ENCODE data around the gene CALN1. TPM values are rescaled to one million over a fixed set of nuclear protein-coding genes. Genes with fewer than 3 reads are reported as not detected.
"Not testable (repeated sequence)": the region's sequence is repeated elsewhere in the genome, so short reads cannot be mapped to it uniquely, and the experiment has no call there.

CALN1 gene
- not detected for polyA plus RNA-seq (2013, experiment 1 of 2)
- polyA plus RNA-seq (2013, experiment 2 of 2) = not detected

- not testable (repeated sequence) for H3K79me1 ChIP-seq (replicated peaks; ENCODE audit: low read length, poor library complexity, severe bottlenecking); H3K36me3 ChIP-seq (ENCODE audit: control insufficient read depth in 1 of 2, insufficient read depth in 2 of 2, low read depth in 1 of 2, low read length in 2 of 2); H3K4me2 ChIP-seq (ENCODE audit: low read length, poor library complexity, severe bottlenecking); H2BK120ac ChIP-seq (ENCODE audit: low read depth, low read length); H3K23ac ChIP-seq (ENCODE audit: low read length in 2 of 2); DNase-seq; H3K27ac ChIP-seq (ENCODE audit: low read length, poor library complexity, severe bottlenecking); H3K4ac ChIP-seq (ENCODE audit: low read depth in 1 of 2, low read length in 2 of 2); H2AK5ac ChIP-seq (ENCODE audit: low read length, severe bottlenecking); H4K8ac ChIP-seq (ENCODE audit: low read length); H2BK5ac ChIP-seq (ENCODE audit: low read depth, low read length, poor library complexity, severe bottlenecking); H3K27me3 ChIP-seq (ENCODE audit: control insufficient read depth in 1 of 2, insufficient read depth in 1 of 2, low read length in 2 of 2); H3K4me1 ChIP-seq (ENCODE audit: control insufficient read depth, insufficient read depth, low read depth, low read length); H3K18ac ChIP-seq (ENCODE audit: low read depth in 1 of 2, low read length in 2 of 2); H3K4me3 ChIP-seq (ENCODE audit: insufficient read depth in 1 of 2, low read depth in 1 of 2, low read length in 2 of 2); H3K9ac ChIP-seq (ENCODE audit: low read length); H2BK15ac ChIP-seq (ENCODE audit: low read depth, poor library complexity, severe bottlenecking); H2AFZ ChIP-seq (ENCODE audit: low read depth, low read length); H3K9me3 ChIP-seq (ENCODE audit: control insufficient read depth, low read length); H2BK12ac ChIP-seq (ENCODE audit: low read length in 2 of 2); H4K91ac ChIP-seq (ENCODE audit: low read length); H3K14ac ChIP-seq (ENCODE audit: low read length in 2 of 2)
- 93% methylated on average over 21 of the region's 21 CpGs for WGBS
These were observed at the start of gene CALN1 for GRCh38 chr7:72412121-72412618. CALN1 (minus strand) TSS chr7:72412338.

- H3K79me1 ChIP-seq (replicated peaks; ENCODE audit: low read length, poor library complexity, severe bottlenecking) = no peaks in the 10 kb centered on the region
- no peak for DNase-seq
- H3K4me3 ChIP-seq (ENCODE audit: insufficient read depth in 1 of 2, low read depth in 1 of 2, low read length in 2 of 2) = no peak overlapping the region
- H3K27ac ChIP-seq (ENCODE audit: low read length, poor library complexity, severe bottlenecking) = no peak overlapping the region
- no peak overlapping the region for H3K9ac ChIP-seq (ENCODE audit: low read length)
- peaks cover 7% of the 10 kb centered on the region for H3K9me3 ChIP-seq (ENCODE audit: control insufficient read depth, low read length)
- H3K27me3 ChIP-seq (ENCODE audit: control insufficient read depth in 1 of 2, insufficient read depth in 1 of 2, low read length in 2 of 2) = peaks cover 0 to 12% of the 10 kb centered on the region in 2 experiments
- no peaks in the 10 kb centered on the region for H3K4me1 ChIP-seq (ENCODE audit: control insufficient read depth, insufficient read depth, low read depth, low read length)
- H2AFZ ChIP-seq (ENCODE audit: low read depth, low read length) = no peak overlapping the region
- no peak overlapping the region for H3K18ac ChIP-seq (ENCODE audit: low read depth in 1 of 2, low read length in 2 of 2)
- no peaks in the 10 kb centered on the region for H3K36me3 ChIP-seq (ENCODE audit: control insufficient read depth in 1 of 2, insufficient read depth in 2 of 2, low read depth in 1 of 2, low read length in 2 of 2)
- H4K91ac ChIP-seq (ENCODE audit: low read length) = no peak overlapping the region
- H3K4me2 ChIP-seq (ENCODE audit: low read length, poor library complexity, severe bottlenecking) = no peak overlapping the region
- H2BK120ac ChIP-seq (ENCODE audit: low read depth, low read length) = no peak overlapping the region
- no peak overlapping the region for H3K14ac ChIP-seq (ENCODE audit: low read length in 2 of 2)
- no peak overlapping the region for H2BK15ac ChIP-seq (ENCODE audit: low read depth, poor library complexity, severe bottlenecking)
- no peak overlapping the region for H4K8ac ChIP-seq (ENCODE audit: low read length)
- WGBS = 82% methylated on average over 1 of the region's 1 CpG
- H2AK5ac ChIP-seq (ENCODE audit: low read length, severe bottlenecking) = no peak overlapping the region
- H3K23ac ChIP-seq (ENCODE audit: low read length in 2 of 2) = no peak overlapping the region
- H3K4ac ChIP-seq (ENCODE audit: low read depth in 1 of 2, low read length in 2 of 2) = no peak overlapping the region
- H2BK12ac ChIP-seq (ENCODE audit: low read length in 2 of 2) = no peak overlapping the region
- no peak overlapping the region for H2BK5ac ChIP-seq (ENCODE audit: low read depth, low read length, poor library complexity, severe bottlenecking)
These were observed 41.3 kb upstream of the CALN1 start for GRCh38 chr7:72453471-72453870.

- no peak overlapping the region for H2BK15ac ChIP-seq (ENCODE audit: low read depth, poor library complexity, severe bottlenecking)
- no peak overlapping the region for H3K18ac ChIP-seq (ENCODE audit: low read depth in 1 of 2, low read length in 2 of 2)
- H3K4me2 ChIP-seq (ENCODE audit: low read length, poor library complexity, severe bottlenecking) = no peak overlapping the region
- WGBS = 86% methylated on average over 17 of the region's 17 CpGs
- H2BK120ac ChIP-seq (ENCODE audit: low read depth, low read length) = no peak overlapping the region
- no peaks in the 10 kb centered on the region for H3K9me3 ChIP-seq (ENCODE audit: control insufficient read depth, low read length)
- H3K27ac ChIP-seq (ENCODE audit: low read length, poor library complexity, severe bottlenecking) = no peak overlapping the region
- H3K36me3 ChIP-seq (ENCODE audit: control insufficient read depth in 1 of 2, insufficient read depth in 2 of 2, low read depth in 1 of 2, low read length in 2 of 2) = no peaks in the 10 kb centered on the region
- H2AK5ac ChIP-seq (ENCODE audit: low read length, severe bottlenecking) = no peak overlapping the region
- H3K23ac ChIP-seq (ENCODE audit: low read length in 2 of 2) = no peak overlapping the region
- no peak overlapping the region for H4K8ac ChIP-seq (ENCODE audit: low read length)
- no peak overlapping the region for H3K14ac ChIP-seq (ENCODE audit: low read length in 2 of 2)
- H3K79me1 ChIP-seq (replicated peaks; ENCODE audit: low read length, poor library complexity, severe bottlenecking) = no peaks in the 10 kb centered on the region
- peaks cover 2% of the 10 kb centered on the region for H3K4me1 ChIP-seq (ENCODE audit: control insufficient read depth, insufficient read depth, low read depth, low read length)
- DNase-seq = no peak
- H2AFZ ChIP-seq (ENCODE audit: low read depth, low read length) = no peak overlapping the region
- no peak overlapping the region for H3K4ac ChIP-seq (ENCODE audit: low read depth in 1 of 2, low read length in 2 of 2)
- H2BK12ac ChIP-seq (ENCODE audit: low read length in 2 of 2) = no peak overlapping the region
- peak overlapping the region; percentile 62 for H4K91ac ChIP-seq (ENCODE audit: low read length)
- no peak overlapping the region for H3K9ac ChIP-seq (ENCODE audit: low read length)
- no peak overlapping the region for H3K4me3 ChIP-seq (ENCODE audit: insufficient read depth in 1 of 2, low read depth in 1 of 2, low read length in 2 of 2)
- H3K27me3 ChIP-seq (ENCODE audit: control insufficient read depth in 1 of 2, insufficient read depth in 1 of 2, low read length in 2 of 2) = peaks cover 0 to 48% of the 10 kb centered on the region in 2 experiments
- H2BK5ac ChIP-seq (ENCODE audit: low read depth, low read length, poor library complexity, severe bottlenecking) = no peak overlapping the region
These were observed 35.5 kb upstream of the CALN1 start for GRCh38 chr7:72447465-72448204.

DNA sequence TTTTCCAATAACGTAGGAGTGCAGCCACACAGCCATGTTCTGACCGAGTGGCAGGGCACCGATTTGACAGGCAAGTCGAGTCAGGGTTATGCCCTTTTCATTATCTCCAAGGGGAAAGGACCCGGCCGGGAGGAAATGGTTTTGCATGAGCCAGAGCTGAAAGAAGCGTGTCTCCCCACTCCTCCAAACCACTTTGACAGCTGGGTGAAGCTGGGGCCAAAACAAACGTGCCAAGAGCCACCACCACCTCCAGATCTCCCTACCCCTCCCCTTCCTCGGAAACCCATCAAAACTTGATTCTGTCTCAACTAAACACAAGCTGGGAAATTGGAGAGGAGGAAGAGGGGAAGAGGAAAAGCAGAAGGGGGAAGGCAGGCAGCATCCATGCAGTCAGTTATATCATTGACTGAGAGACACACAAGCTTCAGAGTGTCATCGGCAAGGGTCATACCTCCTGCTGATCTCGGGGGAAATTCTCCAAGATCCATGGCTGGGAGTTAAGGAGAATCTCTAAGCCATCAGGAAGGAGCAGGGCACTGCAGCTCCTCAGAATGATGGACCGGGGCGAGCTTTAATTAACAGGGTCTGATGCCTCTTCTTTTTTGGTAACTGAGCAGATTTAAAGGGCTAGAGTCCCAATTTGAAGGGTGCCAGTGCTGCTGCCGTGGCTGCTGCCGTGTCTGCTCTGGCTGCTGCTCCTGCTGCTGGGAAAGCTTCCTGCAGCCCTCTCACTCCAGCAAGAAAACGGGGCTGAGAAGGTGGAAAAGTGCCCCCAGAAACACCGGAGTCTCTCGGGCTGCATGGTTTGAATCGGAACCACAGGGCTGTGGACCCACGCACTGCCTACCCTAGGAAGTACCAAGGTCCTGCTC is 34.7 kb upstream of the CALN1 start:
- H3K9ac ChIP-seq (ENCODE audit: low read length) = no peak overlapping the region
- H3K9me3 ChIP-seq (ENCODE audit: control insufficient read depth, low read length) = no peaks in the 10 kb centered on the region
- H2BK15ac ChIP-seq (ENCODE audit: low read depth, poor library complexity, severe bottlenecking) = no peak overlapping the region
- no peaks in the 10 kb centered on the region for H3K79me1 ChIP-seq (replicated peaks; ENCODE audit: low read length, poor library complexity, severe bottlenecking)
- no peak overlapping the region for H4K91ac ChIP-seq (ENCODE audit: low read length)
- H2BK5ac ChIP-seq (ENCODE audit: low read depth, low read length, poor library complexity, severe bottlenecking) = no peak overlapping the region
- 57% methylated on average over 17 of the region's 20 CpGs for WGBS
- H4K8ac ChIP-seq (ENCODE audit: low read length) = no peak overlapping the region
- H3K27me3 ChIP-seq (ENCODE audit: control insufficient read depth in 1 of 2, insufficient read depth in 1 of 2, low read length in 2 of 2) = peaks cover 0 to 48% of the 10 kb centered on the region in 2 experiments
- H2BK120ac ChIP-seq (ENCODE audit: low read depth, low read length) = no peak overlapping the region
- H3K14ac ChIP-seq (ENCODE audit: low read length in 2 of 2) = no peak overlapping the region
- no peak overlapping the region for H3K27ac ChIP-seq (ENCODE audit: low read length, poor library complexity, severe bottlenecking)
- H3K4me1 ChIP-seq (ENCODE audit: control insufficient read depth, insufficient read depth, low read depth, low read length) = peaks cover 2% of the 10 kb centered on the region
- DNase-seq = no peak
- no peak overlapping the region for H3K4me2 ChIP-seq (ENCODE audit: low read length, poor library complexity, severe bottlenecking)
- H3K23ac ChIP-seq (ENCODE audit: low read length in 2 of 2) = no peak overlapping the region
- H2AK5ac ChIP-seq (ENCODE audit: low read length, severe bottlenecking) = no peak overlapping the region
- no peak overlapping the region for H3K4me3 ChIP-seq (ENCODE audit: insufficient read depth in 1 of 2, low read depth in 1 of 2, low read length in 2 of 2)
- no peaks in the 10 kb centered on the region for H3K36me3 ChIP-seq (ENCODE audit: control insufficient read depth in 1 of 2, insufficient read depth in 2 of 2, low read depth in 1 of 2, low read length in 2 of 2)
- no peak overlapping the region for H2AFZ ChIP-seq (ENCODE audit: low read depth, low read length)
- H3K4ac ChIP-seq (ENCODE audit: low read depth in 1 of 2, low read length in 2 of 2) = no peak overlapping the region
- H3K18ac ChIP-seq (ENCODE audit: low read depth in 1 of 2, low read length in 2 of 2) = no peak overlapping the region
- no peak overlapping the region for H2BK12ac ChIP-seq (ENCODE audit: low read length in 2 of 2)
